ENCODE data around the gene BMP7.

BMP7 gene

DNA sequence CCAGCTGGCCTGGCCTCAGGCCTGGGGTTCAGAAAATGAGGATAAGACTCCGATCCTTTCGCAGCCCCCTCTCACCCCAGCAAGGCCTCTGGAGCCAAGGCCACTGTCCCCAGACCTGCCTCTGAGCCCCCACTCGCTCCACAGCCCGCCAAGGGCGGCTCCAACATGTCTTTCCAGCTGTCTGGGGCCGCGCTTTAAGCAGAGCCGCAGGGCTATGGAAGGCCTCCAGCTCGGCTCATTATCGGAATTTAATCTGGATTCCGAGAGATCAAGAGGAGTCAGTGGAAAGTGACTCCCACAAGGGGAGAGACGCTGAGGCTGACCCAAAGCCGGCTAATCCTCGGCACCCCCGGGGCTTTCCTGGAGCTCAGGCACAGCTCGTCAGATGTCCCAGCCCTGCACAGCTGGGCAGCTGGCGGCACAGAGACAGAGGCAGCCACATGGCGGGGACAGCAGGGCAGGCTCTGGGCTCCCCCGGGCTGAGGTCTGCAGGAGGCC is 41.8 kb downstream of the BMP7 start:
- no peak for DNase-seq

DNA sequence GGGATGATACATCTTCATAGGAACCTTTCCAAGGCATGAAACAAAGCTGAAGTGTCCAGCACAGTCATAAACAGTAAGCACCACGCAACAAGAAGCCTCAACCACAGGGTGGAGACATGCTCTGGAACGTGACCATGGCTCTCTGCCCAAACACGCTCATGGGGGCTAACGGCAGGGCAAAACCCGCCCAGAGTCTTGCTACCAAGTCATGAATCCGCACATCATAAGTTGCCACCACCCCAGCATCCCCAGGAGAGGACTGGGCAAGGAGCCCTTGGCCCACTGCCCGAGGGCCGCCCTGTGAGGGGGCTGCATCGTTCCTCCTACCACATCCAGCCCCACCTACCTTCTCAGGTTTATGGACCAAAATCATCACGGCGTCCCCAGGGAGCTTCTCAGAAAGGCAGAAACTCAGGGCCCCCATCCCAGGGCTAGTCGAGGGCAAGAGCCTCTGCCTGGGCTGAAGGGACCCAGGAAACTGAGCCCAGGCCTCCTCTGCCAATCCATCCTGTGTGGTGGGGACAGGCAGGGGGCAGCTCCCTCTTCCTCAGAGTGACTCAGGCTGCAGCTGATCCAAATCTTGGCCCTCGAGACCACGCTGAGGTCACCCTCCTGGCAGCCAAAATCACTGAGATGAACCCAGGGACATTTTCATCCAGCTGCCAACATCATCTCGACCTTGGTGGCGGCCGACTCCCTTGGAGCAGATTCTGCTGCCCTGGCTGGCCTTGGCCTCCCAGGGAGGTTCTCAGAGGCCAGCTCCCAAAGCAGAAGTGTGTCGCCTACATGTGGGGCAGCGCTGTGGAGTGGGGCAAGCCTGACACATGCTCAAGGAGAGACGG is 42.6 kb downstream of the BMP7 start:
- no peak for DNase-seq

DNA sequence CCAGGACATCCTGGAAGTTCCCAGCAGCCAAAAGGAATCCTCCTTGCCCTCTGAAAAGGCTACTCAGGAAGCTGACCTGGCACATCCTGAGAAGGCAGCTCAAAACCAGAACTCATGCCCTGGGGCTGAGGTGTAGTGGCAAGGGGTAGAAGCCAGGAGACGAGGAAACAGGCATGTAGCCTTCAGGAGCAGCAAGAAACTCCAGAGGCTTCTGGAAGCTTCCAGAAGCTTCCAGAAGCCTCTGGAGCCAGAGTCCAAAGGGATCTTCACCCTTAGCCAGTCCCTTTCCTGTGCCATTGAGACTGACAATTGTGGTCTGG is 43.9 kb downstream of the BMP7 start:
- no peak for DNase-seq

DNA sequence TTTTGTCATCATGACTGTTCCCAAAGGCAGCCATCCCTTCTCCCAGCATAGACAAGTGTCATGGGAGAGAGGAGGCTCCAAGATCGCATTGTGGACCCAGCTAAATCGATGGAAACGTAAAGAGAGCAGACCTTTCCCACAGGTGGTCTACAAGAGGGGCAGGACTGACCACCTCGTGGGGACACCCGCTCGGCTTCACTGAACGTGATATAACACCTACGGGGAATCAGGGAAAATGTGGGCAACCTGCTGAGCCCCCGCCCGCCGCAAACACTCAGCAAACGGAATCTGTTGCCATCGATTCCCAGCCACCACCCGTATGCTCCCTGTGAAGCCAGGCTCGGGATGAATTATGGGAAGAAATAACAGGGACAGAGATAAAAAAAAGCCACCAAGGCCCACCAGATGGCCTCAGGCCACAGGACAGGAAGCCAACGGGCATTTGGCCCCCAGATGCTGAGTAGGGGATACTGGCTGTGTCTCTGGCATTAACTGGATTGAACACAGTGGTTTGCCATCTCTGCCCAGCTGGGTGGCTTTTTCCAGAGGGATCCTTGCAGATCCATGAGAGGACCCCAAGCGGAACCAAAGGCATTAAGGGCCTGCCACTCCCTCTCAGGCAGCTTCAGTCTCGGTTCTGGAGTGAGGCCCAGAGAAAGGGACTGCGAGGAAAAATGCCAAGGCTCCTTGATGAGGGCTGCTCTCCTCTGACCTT is 44.4 kb downstream of the BMP7 start:
- DNase-seq: no peak

DNA sequence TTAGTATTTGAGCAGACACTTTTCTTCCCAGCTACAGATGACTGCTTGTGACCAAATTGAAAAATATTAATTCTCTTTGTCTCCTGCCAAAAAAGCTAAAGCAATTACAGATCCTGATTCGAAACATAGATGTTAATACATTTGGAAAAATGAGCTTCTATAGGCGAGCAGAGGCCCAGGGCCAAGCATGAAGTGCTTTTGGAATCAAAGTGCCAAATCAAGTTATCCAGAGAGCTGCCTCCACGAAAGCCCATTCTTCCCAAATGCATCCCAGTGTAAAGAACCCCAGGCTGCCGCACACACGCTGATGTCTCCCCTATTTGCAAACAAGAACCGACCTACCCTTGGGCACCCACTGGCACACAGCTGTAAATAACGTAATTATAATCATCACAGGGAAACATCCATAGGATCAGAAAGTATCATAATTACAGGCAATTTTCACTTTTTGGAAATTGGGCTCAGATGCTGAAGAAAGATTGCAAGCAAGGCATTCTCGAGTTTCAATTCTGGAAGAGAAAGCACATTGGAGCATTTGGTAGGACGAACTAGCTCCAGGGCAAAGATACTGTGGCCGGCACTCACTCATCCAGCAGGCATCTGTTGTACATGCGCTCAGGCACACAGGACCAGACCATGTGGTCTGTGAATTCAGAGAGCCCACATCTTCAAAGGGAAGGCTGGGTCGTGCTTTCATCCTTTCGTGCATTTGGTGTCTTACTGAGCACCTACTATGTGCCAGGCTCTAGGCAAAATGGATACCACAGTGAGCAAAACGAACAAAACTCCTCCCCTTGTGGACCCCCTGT is 45.9 kb downstream of the BMP7 start:
- no peak for DNase-seq

DNA sequence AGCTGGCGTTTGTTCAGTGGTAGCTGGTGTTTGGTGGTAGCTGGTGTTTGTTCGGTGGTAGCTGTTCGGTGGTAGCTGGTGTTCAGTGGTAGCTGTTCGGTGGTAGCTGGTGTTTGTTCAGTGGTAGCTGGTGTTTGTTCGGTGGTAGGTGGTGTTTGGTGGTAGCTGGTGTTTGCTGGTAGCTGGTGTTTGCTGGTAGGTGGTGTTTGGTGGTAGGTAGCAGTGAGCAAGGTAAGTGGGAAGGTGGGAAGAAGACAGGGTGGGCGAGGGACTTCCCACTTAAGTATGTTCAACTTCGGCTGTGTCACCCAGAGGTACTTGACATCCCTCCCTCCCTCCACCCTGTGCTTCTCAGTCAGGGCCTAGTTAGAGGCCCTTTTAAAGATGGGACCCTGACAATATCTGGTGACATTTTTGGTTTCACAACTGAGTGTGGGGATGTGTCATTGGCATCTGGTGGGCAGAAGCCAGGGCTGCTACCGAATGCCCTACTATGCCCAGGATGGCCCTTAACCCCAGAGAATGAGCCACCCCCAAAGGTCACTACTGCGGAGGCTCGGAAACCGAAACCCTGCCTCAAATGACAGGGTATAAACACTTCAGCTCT is 47.3 kb downstream of the BMP7 start:
- no peak for DNase-seq

DNA sequence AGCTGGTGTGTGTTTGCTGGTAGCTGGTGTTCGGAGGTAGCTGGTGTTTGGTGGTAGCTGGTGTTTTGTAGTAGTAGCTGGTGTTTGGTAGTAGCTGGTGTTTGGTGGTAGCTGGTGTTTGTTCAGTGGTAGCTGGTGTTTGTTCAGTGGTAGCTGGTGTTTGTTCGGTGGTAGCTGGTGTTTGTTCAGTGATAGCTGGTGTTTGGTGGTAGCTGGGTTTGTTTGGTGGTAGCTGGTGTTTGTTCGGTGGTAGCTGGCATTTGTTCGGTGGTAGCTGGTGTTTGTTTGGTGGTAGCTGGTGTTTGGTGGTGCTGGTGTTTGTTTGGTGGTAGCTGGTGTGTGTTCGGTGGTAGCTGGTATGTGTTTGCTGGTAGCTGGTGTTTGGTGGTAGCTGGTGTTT is 48.0 kb downstream of the BMP7 start:
- no peak for DNase-seq

DNA sequence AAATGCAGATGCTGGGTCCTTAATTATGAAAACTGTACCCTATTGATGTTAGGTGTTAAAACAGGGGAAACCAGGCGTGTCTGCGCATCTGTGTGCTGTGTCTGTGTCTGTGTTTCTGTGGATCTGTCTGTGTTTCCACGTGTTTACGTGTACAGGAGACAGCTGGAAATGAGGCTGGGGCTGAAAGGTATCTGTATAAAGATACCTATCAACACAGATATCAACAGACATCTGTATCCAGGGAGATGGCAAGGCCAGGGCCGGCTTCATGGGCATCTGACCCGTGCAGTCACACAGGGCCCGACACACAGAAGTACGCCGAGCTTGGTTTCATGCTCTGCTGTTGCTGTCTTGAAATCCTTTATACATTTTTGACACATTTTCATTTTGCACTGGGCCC is 48.6 kb downstream of the BMP7 start:
- no peak for DNase-seq

DNA sequence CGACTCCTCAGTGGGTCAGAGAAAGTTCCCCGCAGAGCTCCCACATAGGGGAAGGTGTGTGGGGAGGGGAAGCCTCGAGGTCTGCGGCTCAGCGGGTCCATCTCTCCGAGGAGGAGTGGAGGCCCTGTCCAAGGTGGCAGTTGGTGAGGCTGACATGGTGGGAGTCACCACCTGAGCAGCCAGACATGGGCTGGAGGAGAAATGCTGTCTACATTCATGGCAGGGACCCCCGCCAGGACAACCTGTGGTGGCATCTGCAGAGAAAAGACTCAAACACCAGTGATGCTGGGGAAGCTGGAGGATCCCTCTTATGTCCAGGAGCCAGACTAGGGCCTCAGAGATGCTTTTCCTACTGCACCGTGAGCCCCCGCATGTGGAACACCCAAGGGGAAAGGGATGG is 49.8 kb downstream of the BMP7 start:
- DNase-seq: no peak

DNA sequence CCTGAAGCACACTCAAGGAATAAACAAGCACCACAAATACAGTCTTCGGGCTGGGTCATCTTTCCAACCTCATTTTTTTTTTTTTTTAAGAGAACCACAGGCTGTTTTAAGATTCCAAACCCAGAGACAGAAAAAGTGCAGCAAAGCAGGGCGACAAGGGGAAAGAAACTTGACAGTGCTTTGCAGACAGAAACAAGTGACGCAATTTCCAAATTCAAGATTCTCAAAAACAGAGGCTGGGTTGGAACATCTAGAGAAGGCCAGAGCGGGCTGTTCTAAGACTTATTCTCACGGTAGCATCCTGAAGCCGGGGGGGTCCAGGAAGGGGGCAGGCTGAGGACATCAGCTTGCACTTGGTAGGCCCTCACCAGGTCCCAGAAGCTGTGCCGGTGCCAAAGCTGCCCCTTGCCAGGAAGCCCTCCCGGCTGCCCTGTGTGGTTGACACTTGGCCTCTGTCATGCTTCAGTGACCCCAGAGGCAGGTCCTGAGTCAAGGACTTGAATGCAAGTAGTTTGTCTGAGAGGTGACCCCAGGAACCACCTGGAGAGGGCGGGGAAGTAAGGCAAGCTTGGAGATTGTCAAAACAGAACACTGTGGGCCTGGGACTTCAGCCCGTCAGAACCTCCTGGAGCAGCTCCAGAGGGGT is 50.5 kb downstream of the BMP7 start:
- no peak for DNase-seq

DNA sequence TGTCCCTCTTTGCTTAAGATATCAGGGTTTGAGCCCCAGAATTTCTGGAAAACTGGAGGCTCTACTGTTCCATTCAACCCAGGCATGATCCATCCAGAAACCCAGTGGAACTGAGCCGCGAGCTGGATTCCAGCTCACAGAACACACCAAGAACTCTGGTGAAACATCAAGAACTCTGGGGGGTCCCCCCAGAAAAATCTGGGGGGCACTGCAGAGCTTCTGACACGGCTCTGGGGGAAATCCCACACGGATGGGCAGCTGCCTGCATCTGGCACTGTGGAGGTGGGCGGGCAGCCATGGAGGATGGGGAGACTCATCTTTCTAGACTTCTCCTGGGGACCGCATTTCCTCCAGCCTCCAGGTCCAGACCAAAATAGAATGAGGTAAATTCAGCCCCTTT is 51.0 kb downstream of the BMP7 start:
- DNase-seq: no peak

DNA sequence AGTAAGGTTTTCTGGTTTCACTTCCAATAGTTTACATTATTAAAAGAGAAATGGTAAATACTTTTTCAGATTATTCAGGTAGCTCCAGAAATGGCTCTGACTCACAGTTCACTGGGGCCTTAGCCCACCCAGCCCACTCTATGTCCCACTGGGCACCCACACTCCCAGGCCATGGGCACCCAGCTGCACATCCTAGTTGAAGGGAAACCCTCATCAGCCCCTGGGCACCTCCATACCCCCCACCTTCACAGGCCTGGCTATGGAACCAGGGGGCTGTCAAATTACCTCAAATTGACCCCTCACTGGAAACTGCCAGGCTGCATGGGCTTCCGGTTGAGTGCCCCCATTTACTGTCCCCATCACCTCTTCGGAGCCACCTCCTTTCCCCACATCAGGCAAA is 51.5 kb downstream of the BMP7 start:
- DNase-seq: no peak

DNA sequence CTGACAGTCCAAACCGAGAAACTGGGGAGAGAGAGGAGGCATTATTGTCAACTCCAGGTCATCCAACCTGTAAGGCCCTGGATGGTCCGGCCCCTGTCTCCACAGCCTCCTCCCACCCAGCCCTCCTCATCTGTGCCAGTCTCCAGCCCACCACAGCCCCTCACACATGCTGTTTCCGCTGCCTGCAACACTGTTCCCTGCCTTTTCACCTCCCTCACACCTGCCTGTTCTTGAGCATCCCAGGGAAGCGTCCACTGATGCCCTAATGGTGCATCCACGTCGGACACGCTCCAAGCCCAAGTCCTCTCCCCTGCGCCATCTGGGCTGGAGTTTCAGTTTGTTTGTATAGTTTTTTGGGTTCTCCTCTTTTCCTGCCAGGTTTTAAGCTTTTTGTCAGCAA is 52.0 kb downstream of the BMP7 start:
- no peak for DNase-seq

DNA sequence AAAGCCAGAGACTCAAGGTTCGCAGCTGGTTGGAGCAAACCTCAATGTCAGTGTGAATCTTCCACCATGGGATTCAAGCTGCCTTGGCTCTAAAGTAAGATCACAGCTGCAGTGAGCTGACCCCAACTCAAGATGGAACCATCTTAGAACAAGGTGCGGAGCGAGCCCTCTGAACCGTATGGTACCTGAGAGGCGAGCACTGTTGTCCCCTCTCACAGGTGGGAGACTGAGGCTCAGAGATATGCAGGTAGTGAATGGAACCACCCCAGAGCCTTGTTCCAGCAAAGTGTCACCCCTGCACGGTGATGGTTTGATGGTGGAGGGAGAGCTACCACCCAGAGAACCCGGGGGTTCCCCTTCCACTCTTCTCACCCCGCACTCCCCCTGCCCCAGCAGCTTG is 52.5 kb downstream of the BMP7 start:
- no peak for DNase-seq

DNA sequence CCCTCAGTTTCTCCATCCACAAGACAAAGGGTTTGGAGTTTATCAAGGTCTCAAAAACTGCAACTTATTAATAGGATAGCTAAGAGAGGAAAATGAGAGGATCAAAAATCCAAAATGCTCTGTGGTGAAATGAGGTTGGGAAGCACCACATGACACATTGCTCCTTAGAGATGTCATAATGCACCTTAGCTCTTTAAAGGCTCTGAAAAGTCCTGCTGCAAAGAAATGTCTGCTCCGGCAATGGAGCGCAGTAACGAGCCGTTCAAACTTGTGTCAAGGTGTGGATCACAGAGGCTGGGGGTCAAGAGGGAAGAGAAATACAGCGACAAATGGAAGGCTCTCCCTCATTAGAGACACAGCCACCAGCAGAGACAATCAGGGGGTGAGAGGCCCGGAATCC is 53.1 kb downstream of the BMP7 start:
- no peak for DNase-seq

DNA sequence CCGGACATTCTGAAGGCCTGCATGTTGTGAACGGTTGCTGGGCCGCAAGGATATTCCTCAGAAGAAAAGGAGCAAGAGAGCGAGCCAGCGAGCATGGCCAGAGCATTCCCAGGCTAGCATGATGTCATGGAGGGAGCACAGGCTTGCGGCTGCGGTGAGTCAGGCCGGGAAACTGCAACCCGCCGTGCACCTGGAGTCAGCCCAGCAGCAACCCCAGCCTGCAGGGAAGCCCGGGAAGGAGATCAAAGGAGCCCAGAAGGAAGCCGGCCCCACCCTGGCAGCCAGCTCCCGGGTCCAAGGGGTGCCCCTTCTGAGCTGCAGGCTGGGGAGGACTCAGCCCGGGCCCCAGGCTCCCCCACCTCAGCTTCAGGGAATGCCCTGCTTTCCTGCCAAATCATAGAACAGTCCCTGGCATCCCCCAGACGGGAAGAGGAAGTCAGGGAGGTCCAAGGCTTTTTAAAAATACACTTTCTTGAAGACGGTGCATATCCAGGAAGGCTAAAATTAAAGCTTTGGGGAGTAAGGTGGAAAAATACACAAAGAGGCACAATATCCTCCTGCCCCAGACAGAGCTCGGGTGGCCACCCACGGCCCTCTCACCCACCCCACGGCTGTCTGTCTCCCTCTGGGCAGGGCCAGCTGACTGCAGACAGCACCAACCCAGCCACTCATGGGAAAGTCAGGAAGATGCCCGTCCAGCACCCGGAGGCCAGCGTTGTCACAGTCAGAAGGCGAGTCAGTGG is 53.7 kb downstream of the BMP7 start:
- DNase-seq: no peak

DNA sequence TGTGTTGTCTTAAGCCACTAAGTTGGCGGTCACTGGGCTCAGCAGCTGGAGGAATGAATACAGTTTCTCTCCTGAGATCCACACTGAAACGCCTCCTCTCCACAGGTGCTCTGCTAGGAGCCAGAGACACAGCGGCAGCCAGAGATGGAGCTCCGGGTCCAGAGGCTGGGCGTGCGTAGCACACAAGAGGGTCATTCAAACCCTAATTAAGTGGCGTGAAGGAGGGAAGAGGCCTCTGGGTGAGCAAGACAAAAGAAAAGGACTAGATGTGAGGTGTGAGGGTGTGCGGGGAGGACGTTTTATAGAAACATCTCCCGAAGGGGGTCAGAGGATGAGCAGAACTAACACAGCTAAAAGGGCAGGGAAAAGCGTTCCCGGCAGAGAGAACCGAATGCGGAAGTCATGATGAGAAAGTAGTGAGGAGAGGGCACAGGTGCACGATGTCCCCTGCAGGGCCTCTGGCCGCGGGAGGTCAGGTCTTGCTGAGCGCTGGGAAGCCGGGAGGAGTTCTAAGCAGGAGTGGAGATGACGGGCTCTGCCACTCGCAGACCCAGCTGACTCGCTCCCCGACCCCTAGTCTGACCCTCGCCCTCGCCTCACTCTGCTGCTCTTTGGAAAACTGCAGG is 54.4 kb downstream of the BMP7 start:
- DNase-seq: no peak

DNA sequence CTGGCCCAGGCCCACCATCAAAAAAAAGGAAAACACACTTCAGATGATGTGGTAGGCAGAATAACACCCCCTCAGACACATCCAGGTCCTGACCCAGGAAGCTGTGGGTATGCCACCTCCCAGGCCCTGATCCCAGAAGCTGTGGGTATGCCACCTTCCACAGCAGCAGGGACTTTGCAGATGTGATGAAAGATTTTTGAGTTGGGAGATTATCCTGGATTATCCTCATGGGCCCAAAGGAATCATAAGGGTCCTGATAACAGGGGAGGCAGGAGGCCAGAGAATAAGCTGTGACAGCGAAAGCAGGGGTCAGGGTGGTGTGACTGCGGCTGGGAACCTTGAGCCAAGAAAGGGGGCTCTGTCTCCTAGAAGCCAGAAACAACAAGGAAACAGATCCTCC is 55.0 kb downstream of the BMP7 start:
- no peak for DNase-seq

DNA sequence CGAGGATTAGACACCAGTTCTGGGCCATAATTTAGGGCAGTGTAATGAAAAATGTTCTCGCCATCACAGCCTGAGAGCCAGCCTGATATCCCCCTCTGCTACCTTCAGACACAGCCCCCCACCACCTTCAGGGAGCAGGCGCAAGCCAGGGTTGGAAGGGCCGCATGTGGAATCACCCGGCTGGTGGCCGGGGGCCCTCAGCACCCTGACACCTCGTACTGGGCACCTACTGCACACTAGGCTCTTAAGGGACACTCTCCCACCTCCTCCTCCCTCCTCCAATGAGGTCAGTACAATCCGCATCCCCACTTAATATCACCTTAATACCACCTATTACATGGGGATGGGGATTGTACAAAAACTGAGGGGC is 55.5 kb downstream of the BMP7 start:
- DNase-seq: no peak

DNA sequence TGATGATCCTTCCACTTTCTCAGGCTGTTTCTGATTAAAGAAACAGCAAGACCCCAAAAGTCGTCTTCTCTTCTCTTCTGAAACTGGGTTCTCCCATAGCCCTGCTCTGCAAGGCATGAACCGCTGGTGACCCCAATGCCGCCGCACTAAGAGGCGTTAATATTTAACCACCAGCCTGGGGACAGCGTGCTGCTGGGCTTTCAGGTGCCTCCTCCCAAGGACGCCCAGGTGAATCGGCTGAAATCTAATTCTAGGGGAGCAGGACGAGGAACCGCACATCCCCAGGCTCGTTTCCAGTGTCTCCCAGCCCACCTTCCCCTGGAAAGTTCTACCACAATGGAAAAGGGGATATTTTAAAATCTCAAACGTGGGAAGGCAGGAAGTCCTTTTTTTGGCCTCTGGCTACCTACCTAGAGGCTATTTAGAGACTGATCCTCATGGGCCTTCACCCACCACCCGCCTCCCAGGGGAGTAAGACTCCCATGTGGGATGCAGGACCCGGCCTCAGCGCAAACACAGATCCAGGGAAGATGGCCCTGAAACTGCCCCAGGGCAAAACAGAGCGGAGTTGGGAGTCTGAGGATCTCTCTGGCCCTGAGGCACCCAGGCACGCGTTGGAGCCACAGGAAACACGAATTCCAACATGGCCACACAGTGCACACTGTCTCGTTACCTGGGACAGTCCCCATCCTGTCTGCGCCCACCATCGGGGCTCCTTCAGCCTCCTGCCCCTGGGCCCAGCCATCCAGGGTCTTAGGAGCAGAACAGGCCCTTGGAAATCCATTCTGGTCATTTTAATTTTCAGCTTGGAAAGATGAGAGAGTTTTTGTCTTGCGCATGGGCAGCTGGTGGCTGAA is 56.2 kb downstream of the BMP7 start:
- no peak for DNase-seq

DNA sequence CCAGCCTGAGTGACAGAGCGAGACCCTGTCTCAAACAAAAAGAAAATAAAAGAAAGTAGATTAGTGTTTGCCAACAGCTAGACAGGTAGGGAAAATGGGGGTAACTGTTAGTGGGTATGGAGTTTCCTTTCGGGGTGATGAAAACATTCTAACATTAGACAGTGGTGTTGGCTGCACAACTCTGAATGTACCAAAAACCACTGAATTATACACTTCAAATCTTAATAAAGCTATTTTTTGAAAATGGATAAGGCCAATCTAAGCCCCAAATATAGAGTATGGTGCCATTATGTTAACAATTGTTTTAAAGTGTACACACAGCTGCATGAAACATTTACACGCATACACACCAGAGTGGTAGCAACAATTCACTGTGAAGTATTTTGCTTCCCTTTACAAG is 57.0 kb downstream of the BMP7 start:
- no peak for DNase-seq

Measured in activated T-cell treated with anti-CD3 and anti-CD28 coated beads for 4 hours (primary cell).